ENCODE results near the gene LHFPL2. TPM values are rescaled to one million over a fixed set of nuclear protein-coding genes. Genes with fewer than 3 reads are reported as not detected.
A peak's percentile ranks its signal among the peaks of the same experiment; 100 is the strongest.
"Not testable (repeated sequence)": the region's sequence is repeated elsewhere in the genome, so short reads cannot be mapped to it uniquely, and the experiment has no call there.

The LHFPL2 gene
- total and polyA plus RNA-seq, 2 experiments from 2014 or later, result 10.6 to 50.8 TPM

DNA sequence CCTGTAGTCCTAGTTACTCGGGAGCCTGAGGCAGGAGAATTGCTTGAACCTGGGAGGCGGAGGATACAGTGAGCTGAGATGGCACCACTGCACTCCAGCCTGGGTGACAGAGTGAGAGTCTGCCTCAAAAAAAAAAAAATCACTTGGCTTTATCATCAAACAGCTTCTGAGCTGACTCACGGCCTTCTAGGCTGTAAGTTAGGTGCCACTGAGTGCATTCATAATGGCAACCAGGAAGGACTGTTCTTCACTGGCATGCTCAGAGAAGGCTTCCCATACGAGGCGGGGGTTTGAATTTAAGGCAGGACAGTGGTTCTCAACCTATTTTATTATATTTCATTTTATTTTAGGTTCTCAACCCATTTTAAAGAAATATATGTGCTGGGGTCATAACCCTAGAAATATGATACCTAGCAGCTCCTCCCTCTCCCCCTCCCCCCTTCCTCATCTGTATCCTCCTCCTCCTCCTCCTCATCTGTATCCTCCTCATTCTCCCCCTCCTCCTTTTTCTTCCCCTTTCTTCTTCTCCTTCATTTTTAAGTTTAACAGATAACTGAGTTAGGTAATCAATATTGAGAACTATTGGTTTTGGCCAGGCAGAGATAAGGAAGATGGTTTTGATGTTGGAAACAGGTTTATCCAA lies 19.0 kb upstream of the LHFPL2 start (continued):
- TF ChIP-seq, protein P1, sequence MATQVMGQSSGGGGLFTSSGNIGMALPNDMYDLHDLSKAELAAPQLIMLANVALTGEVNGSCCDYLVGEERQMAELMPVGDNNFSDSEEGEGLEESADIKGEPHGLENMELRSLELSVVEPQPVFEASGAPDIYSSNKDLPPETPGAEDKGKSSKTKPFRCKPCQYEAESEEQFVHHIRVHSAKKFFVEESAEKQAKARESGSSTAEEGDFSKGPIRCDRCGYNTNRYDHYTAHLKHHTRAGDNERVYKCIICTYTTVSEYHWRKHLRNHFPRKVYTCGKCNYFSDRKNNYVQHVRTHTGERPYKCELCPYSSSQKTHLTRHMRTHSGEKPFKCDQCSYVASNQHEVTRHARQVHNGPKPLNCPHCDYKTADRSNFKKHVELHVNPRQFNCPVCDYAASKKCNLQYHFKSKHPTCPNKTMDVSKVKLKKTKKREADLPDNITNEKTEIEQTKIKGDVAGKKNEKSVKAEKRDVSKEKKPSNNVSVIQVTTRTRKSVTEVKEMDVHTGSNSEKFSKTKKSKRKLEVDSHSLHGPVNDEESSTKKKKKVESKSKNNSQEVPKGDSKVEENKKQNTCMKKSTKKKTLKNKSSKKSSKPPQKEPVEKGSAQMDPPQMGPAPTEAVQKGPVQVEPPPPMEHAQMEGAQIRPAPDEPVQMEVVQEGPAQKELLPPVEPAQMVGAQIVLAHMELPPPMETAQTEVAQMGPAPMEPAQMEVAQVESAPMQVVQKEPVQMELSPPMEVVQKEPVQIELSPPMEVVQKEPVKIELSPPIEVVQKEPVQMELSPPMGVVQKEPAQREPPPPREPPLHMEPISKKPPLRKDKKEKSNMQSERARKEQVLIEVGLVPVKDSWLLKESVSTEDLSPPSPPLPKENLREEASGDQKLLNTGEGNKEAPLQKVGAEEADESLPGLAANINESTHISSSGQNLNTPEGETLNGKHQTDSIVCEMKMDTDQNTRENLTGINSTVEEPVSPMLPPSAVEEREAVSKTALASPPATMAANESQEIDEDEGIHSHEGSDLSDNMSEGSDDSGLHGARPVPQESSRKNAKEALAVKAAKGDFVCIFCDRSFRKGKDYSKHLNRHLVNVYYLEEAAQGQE (IDR thresholded peaks at IDR 0.05; ENCODE audit: unreplicated experiment), result no peak
- no peak for TF ChIP-seq EZH2phosphoT487 (IDR thresholded peaks at IDR 0.05; ENCODE audit: unreplicated experiment)
- no peak for TF ChIP-seq CREB1 (CRISPR knock-in tag; IDR thresholded peaks at IDR 0.05; ENCODE audit: low read depth)
- no peak for TF ChIP-seq EZH2 (IDR thresholded peaks at IDR 0.05; ENCODE audit: low read depth, unreplicated experiment)
- no peak for TF ChIP-seq POLR2AphosphoS5 (IDR thresholded peaks at IDR 0.05; ENCODE audit: low read depth)
- no peak for TF ChIP-seq CTCF (conservative IDR thresholded peaks at IDR 0.05; ENCODE audit: low read depth in 2 of 2)

DNA sequence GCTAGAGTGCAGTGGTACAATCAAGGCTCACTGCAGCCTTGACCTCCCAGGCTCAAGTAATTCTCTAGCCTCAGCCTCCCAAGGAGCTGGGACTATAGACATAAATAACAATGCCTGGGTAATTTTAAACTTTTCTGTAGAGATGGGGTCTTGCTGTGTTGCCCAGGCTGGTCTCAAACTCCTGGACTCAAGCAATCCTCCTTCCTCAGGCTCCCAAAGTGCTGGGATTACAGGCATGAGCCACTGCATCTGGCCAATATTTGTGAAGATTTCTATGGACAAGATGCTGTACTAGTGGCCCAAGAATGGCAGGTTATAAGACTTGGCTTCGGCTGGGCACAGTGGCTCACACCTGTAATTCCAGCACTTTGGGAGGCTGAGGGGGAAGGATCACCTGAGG lies 18.4 kb upstream of the LHFPL2 start:
- H3K4me3 ChIP-seq; ATAC-seq; H3K4me1 ChIP-seq (ENCODE audit: insufficient read depth); H3K79me2 ChIP-seq (replicated peaks; ENCODE audit: insufficient read depth); H3K27ac ChIP-seq (ENCODE audit: low read depth); H3K27me3 Mint-ChIP-seq (ENCODE audit: insufficient read depth, low read depth, poor library complexity); H2AFZ ChIP-seq; H4K20me1 ChIP-seq (replicated peaks; ENCODE audit: insufficient read depth); DNase-seq (ENCODE audit: low spot score); H3K36me3 ChIP-seq (ENCODE audit: insufficient read depth); H3K36me3 Mint-ChIP-seq (ENCODE audit: low read depth); H3K9me2 ChIP-seq (ENCODE audit: insufficient read depth); H3K27me3 ChIP-seq (ENCODE audit: insufficient read depth); H3K27ac Mint-ChIP-seq; H3K4me2 ChIP-seq; H3K9me3 Mint-ChIP-seq; H3K4me3 Mint-ChIP-seq; H3F3A ChIP-seq (replicated peaks; ENCODE audit: low read depth): not testable (repeated sequence)
- peaks cover 18% of the 10 kb centered on the region for H3K4me1 Mint-ChIP-seq

GRCh38 chr5:78666041-78666444 lies 17.5 kb upstream of the LHFPL2 start:
- ATAC-seq (no peak), DNase-seq (ENCODE audit: low spot score) (no peak)
- Mint-ChIP-seq H3K9me3 (no peaks in the 10 kb centered on the region), H3K36me3 (ENCODE audit: low read depth) (no peaks in the 10 kb centered on the region), H3K4me3 (no peak overlapping the region), H3K4me1 (peaks cover 18% of the 10 kb centered on the region), H3K27ac (0 out of 2 replicates have a peak overlapping the region, but pooled peaks have one; percentile 24), H3K27me3 (ENCODE audit: insufficient read depth, low read depth, poor library complexity) (peaks cover 2% of the 10 kb centered on the region)
- no peaks in the 10 kb centered on the region for H3K79me2 ChIP-seq (replicated peaks; ENCODE audit: insufficient read depth)
- no peaks in the 10 kb centered on the region for H3K27me3 ChIP-seq (ENCODE audit: insufficient read depth)
- no peak overlapping the region for H3K27ac ChIP-seq (ENCODE audit: low read depth)
- no peaks in the 10 kb centered on the region for H3K36me3 ChIP-seq (ENCODE audit: insufficient read depth)
- H3F3A ChIP-seq (replicated peaks; ENCODE audit: low read depth), result no peaks in the 10 kb centered on the region
- no peaks in the 10 kb centered on the region; the same call in 1 of the 2 replicates for H3K4me1 ChIP-seq (ENCODE audit: insufficient read depth)
- peak overlapping the region; percentile 94 for H2AFZ ChIP-seq
- H4K20me1 ChIP-seq (replicated peaks; ENCODE audit: insufficient read depth), result no peaks in the 10 kb centered on the region
- H3K4me3 ChIP-seq, result no peak overlapping the region
- no peaks in the 10 kb centered on the region for H3K9me2 ChIP-seq (ENCODE audit: insufficient read depth)
- no peak overlapping the region for H3K4me2 ChIP-seq
- TF ChIP-seq CREB1 (CRISPR knock-in tag; IDR thresholded peaks at IDR 0.05; ENCODE audit: low read depth) (no peak), ZNF462 (CRISPR knock-in tag; IDR thresholded peaks at IDR 0.05) (no peak)
